B cell (primary cell): Measurements from ENCODE around the gene ARPC1A. TPM values are rescaled to one million over a fixed set of nuclear protein-coding genes. Genes with fewer than 3 reads are reported as not detected.
"Not testable (repeated sequence)": the region's sequence is repeated elsewhere in the genome, so short reads cannot be mapped to it uniquely, and the experiment has no call there.

Experiments used
- ATAC-seq: fragments of 200-7000 bp; cut with Tn5 transposase; one replicate; pipeline ENCODE4 v1.10.0; 2021; ENCODE audit warnings: low read depth, mild to moderate bottlenecking, moderate number of reproducible peaks, moderate library complexity
- CTCF ChIA-PET: fragments of 350-600 bp; sonication (Branson Sonifier 250); formaldehyde crosslinking; loops from one replicate; lab custom pipeline; 2021; ENCODE audit warnings: antibody characterized with exemption, inconsistent platforms; lab: Charles Lee
- POLR2A ChIA-PET: fragments of 350-600 bp; sonication (Branson Sonifier 250); formaldehyde crosslinking; loops from one replicate; lab custom pipeline; 2021; ENCODE audit warnings: antibody characterized with exemption; lab: Charles Lee
- DNase-seq: peaks from one replicate; pipeline ENCODE4 v3.0.0; 2013
- H2AFZ ChIP-seq: 2 replicates; pipeline ENCODE4 v1.6.1; 2012; ENCODE audit warnings: mild to moderate bottlenecking, low read depth, low read length; ENCODE audit not compliant: insufficient read depth, poor library complexity, severe bottlenecking
- H3K27ac ChIP-seq, 2 donors: 1 replicate in 1 of 2; 2 replicates in 1 of 2; pipeline ENCODE4 v1.5.1; 2012 to 2013; ENCODE audit warnings: low read length in 2 of 2, mild to moderate bottlenecking in 2 of 2, moderate library complexity in 1 of 2
- H3K27me3 ChIP-seq, 4 experiments: fragments of 200-600 bp in 1 of 4; sonication (generic) in 1 of 4; replicated peaks in 1 of 4; 1 replicate in 2 of 4; 2 replicates in 2 of 4; pipeline versions ENCODE4 v1.6.1 to v1.7.0; 2013 to 2016; ENCODE audit warnings: low read length in 3 of 4, mild to moderate bottlenecking in 2 of 4, mixed read lengths in 1 of 4, moderate library complexity in 1 of 4; ENCODE audit not compliant: insufficient read depth in 4 of 4, control insufficient read depth in 3 of 4; ENCODE audit errors: control extremely low read depth in 1 of 4
- H3K36me3 ChIP-seq, 2 experiments: replicated peaks in 1 of 2; 1 replicate in 1 of 2; 2 replicates in 1 of 2; pipeline versions ENCODE4 v1.6.1 to v1.7.1; 2013; ENCODE audit warnings: low read length in 1 of 2; ENCODE audit not compliant: insufficient read depth in 2 of 2, control insufficient read depth in 1 of 2; ENCODE audit errors: control extremely low read depth in 1 of 2, extremely low read depth in 1 of 2
- H3K4me1 ChIP-seq, 2 donors: fragments of 200-600 bp in 1 of 2; sonication (generic) in 1 of 2; 1 replicate in 1 of 2; 2 replicates in 1 of 2; pipeline versions ENCODE4 v1.5.1 to v1.6.1; 2013 to 2017; ENCODE audit warnings: low read length in 2 of 2; ENCODE audit not compliant: control insufficient read depth in 2 of 2, insufficient read depth in 2 of 2
- H3K4me2 ChIP-seq: replicated peaks from 2 replicates; pipeline ENCODE3; 2012; ENCODE audit warnings: mild to moderate bottlenecking, low read depth, low read length; ENCODE audit not compliant: poor library complexity, severe bottlenecking
- H3K4me3 ChIP-seq, 5 experiments: fragments of 200-600 bp in 1 of 5; sonication (generic) in 1 of 5; 1 replicate in 3 of 5; 2 replicates in 2 of 5; pipeline versions ENCODE4 v1.5.1 to v1.7.0; 2011 to 2016; ENCODE audit warnings: low read length in 4 of 5, mild to moderate bottlenecking in 4 of 5, low read depth in 2 of 5, control low read depth in 1 of 5, moderate library complexity in 1 of 5; ENCODE audit not compliant: insufficient read depth in 1 of 5; ENCODE audit errors: control extremely low read depth in 1 of 5, extremely low read depth in 1 of 5
- H3K79me2 ChIP-seq: fragments of 200-600 bp; sonication (generic); one replicate; pipeline ENCODE4 v1.6.0; 2016; ENCODE audit warnings: low read length; ENCODE audit not compliant: control insufficient read depth, insufficient read depth
- H3K9ac ChIP-seq: fragments of 200-600 bp; sonication (generic); 2 replicates; pipeline ENCODE4 v1.6.1; 2017; ENCODE audit warnings: mild to moderate bottlenecking, low read length, moderate library complexity
- H3K9me3 ChIP-seq, 3 donors: one replicate each; pipeline versions ENCODE4 v1.6.1 to v1.7.1; 2013; ENCODE audit warnings: low read length in 2 of 3; ENCODE audit not compliant: control insufficient read depth in 2 of 3, insufficient read depth in 1 of 3; ENCODE audit errors: control extremely low read depth in 1 of 3
- H4K20me1 ChIP-seq: 2 replicates; pipeline ENCODE4 v1.6.0; 2012; ENCODE audit warnings: mild to moderate bottlenecking, low read length; ENCODE audit not compliant: insufficient read depth, control insufficient read depth, poor library complexity, severe bottlenecking
- H3K27ac Mint-ChIP-seq: one replicate; pipeline ENCODE4 v1.8.0; 2021; ENCODE audit warnings: mixed read lengths
- H3K27me3 Mint-ChIP-seq: one replicate; pipeline ENCODE4 v1.8.0; 2021; ENCODE audit warnings: mixed read lengths
- H3K4me1 Mint-ChIP-seq: one replicate; pipeline ENCODE4 v1.8.0; 2021; ENCODE audit warnings: mixed read lengths
- H3K4me3 Mint-ChIP-seq: one replicate; pipeline ENCODE4 v1.8.0; 2021; ENCODE audit warnings: mixed read lengths
- H3K9me3 Mint-ChIP-seq: one replicate; pipeline ENCODE4 v1.8.0; 2022; ENCODE audit warnings: mixed read lengths; ENCODE audit not compliant: insufficient read depth
- CTCF ChIP-seq: fragments of 200-600 bp; IDR thresholded peaks from one replicate; pipeline ENCODE4 v1.8.0; 2022; ENCODE audit warnings: antibody characterized with exemption, mild to moderate bottlenecking
- EZH2 ChIP-seq: IDR thresholded peaks from 2 replicates; pipeline ENCODE4 v1.6.1; 2012; ENCODE audit warnings: borderline replicate concordance, low read depth, mild to moderate bottlenecking, moderate library complexity, low read length; ENCODE audit not compliant: insufficient read depth, poor library complexity, severe bottlenecking
- WGBS: methylation state at CpG from one replicate; pipeline ENCODE4 v1.1.5; 2013; ENCODE audit warnings: missing lambda C conversion rate; ENCODE audit not compliant: insufficient coverage; 5-methylcytosine and 5-hydroxymethylcytosine counted together
- intact Hi-C: fragments of 100-400 bp; cut with micrococcal nuclease; formaldehyde crosslinking; loops from one replicate; pipeline ENCODE4 v1.10.0; 2022
- polyA plus RNA-seq: library from polyadenylated mRNA; depleted of rRNA; stranded (reverse); fragments of >200 nt; gene quantifications from 2 replicates; pipeline ENCODE4 v1.2.3, GENCODE V29; 2012
- total RNA-seq, 2 donors: library from RNA; stranded (reverse); fragments of 120-200 nt in 1 of 2; gene quantifications; 1 replicate in 1 of 2; 2 replicates in 1 of 2; pipeline versions ENCODE4 v1.2.3 to v1.2.4, GENCODE V29; 2013 to 2022

The ARPC1A gene
- total and polyA plus RNA-seq, 2 donors (not counting 1 experiment from before 2014, with no cell fraction given) = 41.7 to 45.5 TPM

DNA sequence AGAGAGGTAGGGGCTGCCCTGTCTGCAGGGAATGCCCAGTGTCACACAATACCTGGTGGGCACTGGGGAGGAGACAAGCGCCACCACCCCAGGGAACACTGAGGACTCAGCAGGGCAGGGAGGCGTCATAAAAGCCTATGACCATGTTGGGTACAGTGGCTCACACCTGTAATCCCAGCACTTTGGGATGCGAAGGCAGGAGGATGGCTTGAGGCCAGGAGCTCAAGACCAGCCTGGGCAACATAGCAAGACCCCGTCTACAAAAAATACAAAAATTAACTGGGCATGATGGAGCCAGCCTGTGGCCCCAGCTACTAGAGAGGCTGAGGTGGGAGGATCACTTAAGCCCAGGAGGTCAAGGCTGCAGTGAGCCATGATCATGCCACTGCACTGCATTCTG, 41.5 kb upstream of the ARPC1A start:
- CTCF ChIA-PET, POLR2A ChIA-PET, H3K4me2 ChIP-seq, ATAC-seq, H3K9me3 Mint-ChIP-seq, DNase-seq, H3K27me3 Mint-ChIP-seq, H3K79me2 ChIP-seq, H3K4me1 ChIP-seq, H3K9ac ChIP-seq, H2AFZ ChIP-seq, H3K4me3 ChIP-seq, H3K27me3 ChIP-seq, intact Hi-C loops, H3K36me3 ChIP-seq, H3K4me3 Mint-ChIP-seq, H3K27ac Mint-ChIP-seq, H3K27ac ChIP-seq, H4K20me1 ChIP-seq, H3K9me3 ChIP-seq, H3K4me1 Mint-ChIP-seq: not testable (repeated sequence)
- 96% methylated on average over 3 of the region's 4 CpGs for WGBS

DNA sequence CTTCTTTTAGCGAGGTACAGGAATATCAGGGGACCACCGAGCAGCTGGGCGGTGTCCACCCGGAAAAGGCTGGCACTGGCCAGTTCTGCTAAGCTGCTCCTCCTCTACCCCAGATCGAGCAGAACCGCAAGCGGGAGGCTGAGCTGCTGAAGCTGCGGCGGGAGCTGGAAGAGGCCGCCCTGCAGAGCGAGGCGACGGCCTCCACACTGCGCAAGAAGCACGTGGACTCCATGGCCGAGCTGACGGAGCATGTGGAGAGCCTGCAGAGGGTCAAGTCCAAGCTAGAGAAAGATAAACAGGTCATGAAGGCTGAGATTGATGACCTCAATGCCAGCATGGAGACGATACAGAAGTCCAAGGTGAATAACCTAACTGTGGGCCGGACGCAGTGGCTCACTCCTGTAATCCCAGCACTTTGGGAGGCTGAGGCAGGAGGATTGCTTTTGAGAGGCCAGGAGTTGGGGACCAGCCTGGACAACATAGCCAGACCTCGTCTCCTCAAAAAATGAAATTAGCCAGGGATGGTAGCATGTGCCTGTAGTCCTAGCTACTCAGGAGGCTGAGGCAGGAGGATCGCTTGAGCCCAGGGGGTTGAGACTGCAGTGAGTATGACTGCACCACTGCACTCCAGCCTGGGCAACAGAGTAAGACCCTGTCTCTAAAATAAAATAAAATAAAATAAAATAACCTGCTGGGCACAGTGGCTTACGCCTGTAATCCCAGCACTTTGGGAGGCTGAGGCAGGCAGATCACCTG, 37.7 kb upstream of the ARPC1A start:
- H2AFZ ChIP-seq = no peak overlapping the region
- H3K9me3 Mint-ChIP-seq = no peaks in the 10 kb centered on the region
- H3K36me3 ChIP-seq = no peaks in the 10 kb centered on the region
- WGBS = 99% methylated on average over 22 of the region's 23 CpGs
- ATAC-seq (no peak), DNase-seq (no peak)
- no peak for TF ChIP-seq EZH2
- no peak for TF ChIP-seq CTCF
- H3K27me3 ChIP-seq = no peaks in the 10 kb centered on the region
- H3K27ac ChIP-seq = no peak overlapping the region
- no peaks in the 10 kb centered on the region for H3K79me2 ChIP-seq
- POLR2A ChIA-PET = no interaction called here
- H3K4me3 ChIP-seq = no peak overlapping the region
- no peaks in the 10 kb centered on the region for H3K4me1 Mint-ChIP-seq
- H4K20me1 ChIP-seq = no peaks in the 10 kb centered on the region
- H3K4me3 Mint-ChIP-seq = no peak overlapping the region
- no peaks in the 10 kb centered on the region for H3K27me3 Mint-ChIP-seq
- no peak overlapping the region for H3K4me2 ChIP-seq
- no peaks in the 10 kb centered on the region for H3K4me1 ChIP-seq
- CTCF ChIA-PET = interaction anchor here (1.1 kb wide), 1 partner anchor 22 kb away, joined by 5 read pairs; no protein-coding TSS in a partner anchor
- H3K27ac Mint-ChIP-seq = no peak overlapping the region
- no peak overlapping the region for H3K9ac ChIP-seq
- no peaks in the 10 kb centered on the region for H3K9me3 ChIP-seq
- intact Hi-C loops = no loop called here
